CD4-positive, CD25-positive, alpha-beta regulatory T cell (primary cell): ENCODE results near the gene RAC3. TPM values are rescaled to one million over a fixed set of nuclear protein-coding genes. Genes with fewer than 3 reads are reported as not detected.
A peak's percentile ranks its signal among the peaks of the same experiment; 100 is the strongest.

Experiments
- ATAC-seq, 2 donors: fragments of 150-1000 bp; cut with Tn5 transposase; one replicate each; pipeline ENCODE4 v1.10.0; 2021; ENCODE audit warnings: low read depth in 2 of 2, moderate number of reproducible peaks in 2 of 2, moderate library complexity in 1 of 2
- DNase-seq, 3 donors: peaks; one replicate each; pipeline versions ENCODE4 v3.0.0 to v3.0.0-alpha.2; 2012 to 2022; ENCODE audit warnings: mixed read lengths in 1 of 3
- H3K27ac ChIP-seq: one replicate; pipeline ENCODE4 v1.7.0; 2013; ENCODE audit warnings: mild to moderate bottlenecking, low read length; ENCODE audit not compliant: insufficient read depth, poor library complexity, severe bottlenecking
- H3K27me3 ChIP-seq: one replicate; pipeline ENCODE4 v1.7.0; 2013; ENCODE audit warnings: low read length; ENCODE audit not compliant: control insufficient read depth, insufficient read depth
- H3K36me3 ChIP-seq: one replicate; pipeline ENCODE4 v1.7.0; 2013; ENCODE audit warnings: mild to moderate bottlenecking, low read length, moderate library complexity; ENCODE audit not compliant: control insufficient read depth, insufficient read depth
- H3K4me1 ChIP-seq: 2 replicates; pipeline ENCODE4 v1.7.0; 2013; ENCODE audit warnings: mild to moderate bottlenecking, low read length; ENCODE audit not compliant: insufficient read depth, control insufficient read depth, poor library complexity, severe bottlenecking
- H3K4me3 ChIP-seq: one replicate; pipeline ENCODE4 v1.7.0; 2013; ENCODE audit warnings: low read depth, mild to moderate bottlenecking, low read length, moderate library complexity
- H3K9me3 ChIP-seq, 2 experiments: 1 replicate in 1 of 2; 2 replicates in 1 of 2; pipeline ENCODE4 v1.7.0; 2013; ENCODE audit warnings: low read length in 2 of 2, mild to moderate bottlenecking in 1 of 2, moderate library complexity in 1 of 2; ENCODE audit not compliant: control insufficient read depth in 2 of 2
- H3K27ac Mint-ChIP-seq, 3 donors: one replicate each; pipeline ENCODE4 v1.8.0; 2020 to 2022; ENCODE audit warnings: mild to moderate bottlenecking in 3 of 3, mixed read lengths in 3 of 3, moderate library complexity in 2 of 3
- H3K27me3 Mint-ChIP-seq: one replicate; pipeline ENCODE4 v1.8.0; 2022; ENCODE audit warnings: mild to moderate bottlenecking, mixed read lengths
- H3K36me3 Mint-ChIP-seq: one replicate; pipeline ENCODE4 v1.8.0; 2020; ENCODE audit warnings: mixed read lengths
- H3K4me1 Mint-ChIP-seq, 4 donors: one replicate each; pipeline ENCODE4 v1.8.0; 2020 to 2022; ENCODE audit warnings: mixed read lengths in 4 of 4, mild to moderate bottlenecking in 1 of 4
- H3K4me3 Mint-ChIP-seq, 4 donors: one replicate each; pipeline ENCODE4 v1.8.0; 2020 to 2022; ENCODE audit warnings: mild to moderate bottlenecking in 4 of 4, mixed read lengths in 4 of 4, moderate library complexity in 3 of 4
- H3K9me3 Mint-ChIP-seq, 7 donors: one replicate each; pipeline ENCODE4 v1.8.0; 2020 to 2022; ENCODE audit warnings: mixed read lengths in 7 of 7, mild to moderate bottlenecking in 3 of 7, moderate library complexity in 2 of 7
- polyA plus RNA-seq, 4 donors: library from polyadenylated mRNA; unstranded; fragments of 300-500 nt; fragmentation: Illumina TruSeq; gene quantifications; one replicate each; pipeline ENCODE4 v1.2.3, GENCODE V29; 2021
- total RNA-seq: library from RNA; stranded (reverse); gene quantifications from one replicate; pipeline ENCODE4 v1.2.3, GENCODE V29; 2022

The RAC3 gene
- total and polyA plus RNA-seq, 5 donors from 2014 or later: 0.26 to 3.6 TPM; not detected in 3

GRCh38 chr17:82065638-82066303 lies 34.3 kb downstream of the RAC3 start, which contains the start of gene DUS1L:
Gene DUS1L (minus strand): TSS chr17:82065804. CDS start chr17:82065059, 745 bp downstream.
- Histone ChIP-seq H3K36me3 (peaks cover 6% of the 10 kb centered on the region), H3K9me3 (no peaks in the 10 kb centered on the region), H3K27ac (peak within 1 kb of the TSS; percentile 70), H3K4me3 (peak within 1 kb of the TSS; percentile 44), H3K27me3 (no peaks in the 10 kb centered on the region), H3K4me1 (peaks cover 25% of the 10 kb centered on the region)
- peaks cover 0 to 19% (median 3%) of the 10 kb centered on the region in 4 donors for H3K4me1 Mint-ChIP-seq
- no peaks in the 10 kb centered on the region for H3K27me3 Mint-ChIP-seq
- peak within 1 kb of the TSS; percentile 83 to 90 (median 89) for H3K4me3 Mint-ChIP-seq
- ATAC-seq: peak; percentile 82 to 84
- H3K36me3 Mint-ChIP-seq: no peaks in the 10 kb centered on the region
- peak; percentile 54 to 83 (median 66) for DNase-seq
- H3K27ac Mint-ChIP-seq: peak within 1 kb of the TSS; percentile 89 to 93 (median 89)
- H3K9me3 Mint-ChIP-seq: peaks cover 0 to 2% (median 0%) of the 10 kb centered on the region in 7 donors

GRCh38 chr17:82070611-82071010 lies 39.1 kb downstream of the RAC3 start:
- DNase-seq: no peak
- Histone ChIP-seq H3K4me1 (peaks cover 7% of the 10 kb centered on the region), H3K27ac (no peak overlapping the region), H3K9me3 (no peaks in the 10 kb centered on the region), H3K4me3 (no peak overlapping the region), H3K27me3 (no peaks in the 10 kb centered on the region), H3K36me3 (no peaks in the 10 kb centered on the region)
- Mint-ChIP-seq H3K36me3 (no peaks in the 10 kb centered on the region), H3K4me1 (peaks cover 0 to 10% (median 3%) of the 10 kb centered on the region in 4 donors), H3K4me3 (no peak overlapping the region), H3K27me3 (peaks cover 19% of the 10 kb centered on the region), H3K27ac (peak overlapping the region in 2 of 3 donors; percentile 2 to 89), H3K9me3 (no peaks in the 10 kb centered on the region)
- ATAC-seq: no peak

GRCh38 chr17:82072827-82073226 lies 41.3 kb downstream of the RAC3 start:
- no peak overlapping the region for H3K27ac Mint-ChIP-seq
- H3K4me3 Mint-ChIP-seq: no peak overlapping the region
- H3K36me3 Mint-ChIP-seq: no peaks in the 10 kb centered on the region
- H3K27me3 ChIP-seq: no peaks in the 10 kb centered on the region
- no peaks in the 10 kb centered on the region for H3K9me3 Mint-ChIP-seq
- H3K9me3 ChIP-seq: no peaks in the 10 kb centered on the region
- no peak overlapping the region for H3K27ac ChIP-seq
- H3K4me1 Mint-ChIP-seq: no peaks in the 10 kb centered on the region
- ATAC-seq (no peak), DNase-seq (no peak)
- peaks cover 19% of the 10 kb centered on the region for H3K27me3 Mint-ChIP-seq
- H3K4me1 ChIP-seq: no peaks in the 10 kb centered on the region
- H3K4me3 ChIP-seq: no peak overlapping the region
- no peaks in the 10 kb centered on the region for H3K36me3 ChIP-seq

- H3K36me3 ChIP-seq: no peaks in the 10 kb centered on the region
- no peak overlapping the region for H3K4me3 ChIP-seq
- DNase-seq (no peak), ATAC-seq (no peak)
- H3K27me3 ChIP-seq: no peaks in the 10 kb centered on the region
- peaks cover 19% of the 10 kb centered on the region for H3K27me3 Mint-ChIP-seq
- no peaks in the 10 kb centered on the region for H3K36me3 Mint-ChIP-seq
- no peak overlapping the region for H3K4me3 Mint-ChIP-seq
- no peaks in the 10 kb centered on the region for H3K4me1 Mint-ChIP-seq
- no peak overlapping the region for H3K27ac ChIP-seq
- H3K9me3 ChIP-seq: no peaks in the 10 kb centered on the region
- no peaks in the 10 kb centered on the region for H3K4me1 ChIP-seq
- H3K9me3 Mint-ChIP-seq: no peaks in the 10 kb centered on the region
- H3K27ac Mint-ChIP-seq: no peak overlapping the region
Observed at GRCh38 chr17:82073446-82073845, 42.0 kb downstream of the RAC3 start.

GRCh38 chr17:82076018-82076784 lies 44.7 kb downstream of the RAC3 start:
- Mint-ChIP-seq H3K4me1 (no peaks in the 10 kb centered on the region), H3K27me3 (peaks cover 19% of the 10 kb centered on the region), H3K36me3 (no peaks in the 10 kb centered on the region), H3K4me3 (no peak overlapping the region), H3K9me3 (no peaks in the 10 kb centered on the region), H3K27ac (peak overlapping the region in 1 of 3 donors; percentile 60)
- Histone ChIP-seq H3K27me3 (no peaks in the 10 kb centered on the region), H3K4me3 (no peak overlapping the region), H3K36me3 (peaks cover 13% of the 10 kb centered on the region), H3K4me1 (no peaks in the 10 kb centered on the region), H3K27ac (no peak overlapping the region), H3K9me3 (no peaks in the 10 kb centered on the region)
- DNase-seq: no peak
- ATAC-seq: no peak

GRCh38 chr17:82076785-82077591 lies 45.5 kb downstream of the RAC3 start:
- no peaks in the 10 kb centered on the region for H3K4me1 ChIP-seq
- Mint-ChIP-seq H3K4me1 (no peaks in the 10 kb centered on the region), H3K9me3 (no peaks in the 10 kb centered on the region), H3K27ac (no peak overlapping the region), H3K27me3 (peaks cover 19% of the 10 kb centered on the region), H3K4me3 (no peak overlapping the region), H3K36me3 (no peaks in the 10 kb centered on the region)
- H3K27me3 ChIP-seq: no peaks in the 10 kb centered on the region
- no peaks in the 10 kb centered on the region for H3K9me3 ChIP-seq
- peaks cover 13% of the 10 kb centered on the region for H3K36me3 ChIP-seq
- ATAC-seq (no peak), DNase-seq (no peak)
- no peak overlapping the region for H3K4me3 ChIP-seq
- no peak overlapping the region for H3K27ac ChIP-seq

GRCh38 chr17:82077617-82078358 lies 46.3 kb downstream of the RAC3 start:
- Mint-ChIP-seq H3K4me3 (no peak overlapping the region), H3K9me3 (no peaks in the 10 kb centered on the region), H3K27me3 (peaks cover 13% of the 10 kb centered on the region), H3K36me3 (no peaks in the 10 kb centered on the region), H3K27ac (no peak overlapping the region), H3K4me1 (no peaks in the 10 kb centered on the region)
- Histone ChIP-seq H3K27ac (no peak overlapping the region), H3K4me1 (no peaks in the 10 kb centered on the region), H3K4me3 (no peak overlapping the region), H3K9me3 (no peaks in the 10 kb centered on the region), H3K27me3 (no peaks in the 10 kb centered on the region), H3K36me3 (peaks cover 15% of the 10 kb centered on the region)
- no peak for DNase-seq
- no peak for ATAC-seq
